ENCODE measurements around the gene BRIP1.

DNA sequence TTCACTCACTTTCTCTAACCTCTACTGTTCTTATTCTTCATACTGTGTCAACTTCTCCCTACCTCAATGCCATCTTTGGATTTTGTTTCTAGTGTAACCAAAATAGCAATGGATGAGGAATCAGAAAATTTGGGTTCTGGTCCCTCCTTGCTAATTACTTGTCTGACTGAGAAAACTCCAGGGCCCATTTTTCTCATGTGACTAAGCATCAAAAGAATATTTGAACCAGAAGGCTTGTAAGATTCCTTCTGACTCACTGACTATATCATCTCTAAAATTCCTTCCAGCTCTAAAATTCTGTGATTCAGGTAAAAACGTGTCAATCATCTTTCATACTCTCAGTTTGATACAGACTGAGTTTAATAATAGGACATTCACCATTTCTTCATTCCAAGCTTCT is 57.9 kb downstream of the BRIP1 start:
- TF ChIP-seq CEBPB (IDR thresholded peaks at IDR 0.05; ENCODE audit: borderline replicate concordance in 1 of 2, low read depth in 2 of 2, low read length in 2 of 2) (no peak), NR2C2 (IDR thresholded peaks at IDR 0.05; ENCODE audit: borderline replicate concordance, control insufficient read depth, insufficient read length, low read depth) (no peak), DPF2 (IDR thresholded peaks at IDR 0.05) (no peak), SIN3A (IDR thresholded peaks at IDR 0.05; ENCODE audit: low read depth, low read length) (no peak), BMI1 (IDR thresholded peaks at IDR 0.05; ENCODE audit: borderline replicate concordance) (no peak), MEF2A (IDR thresholded peaks at IDR 0.05; ENCODE audit: insufficient read depth, low read depth, low read length) (no peak), CREB1 (IDR thresholded peaks at IDR 0.05; ENCODE audit: low read depth) (no peak), EP300 (IDR thresholded peaks at IDR 0.05; ENCODE audit: borderline replicate concordance in 1 of 2, control insufficient read depth in 1 of 2, low read depth in 2 of 2, low read length in 2 of 2) (no peak), POLR2AphosphoS5 (IDR thresholded peaks at IDR 0.05; ENCODE audit: low read length) (no peak)
- TF ChIP-seq, protein P1, sequence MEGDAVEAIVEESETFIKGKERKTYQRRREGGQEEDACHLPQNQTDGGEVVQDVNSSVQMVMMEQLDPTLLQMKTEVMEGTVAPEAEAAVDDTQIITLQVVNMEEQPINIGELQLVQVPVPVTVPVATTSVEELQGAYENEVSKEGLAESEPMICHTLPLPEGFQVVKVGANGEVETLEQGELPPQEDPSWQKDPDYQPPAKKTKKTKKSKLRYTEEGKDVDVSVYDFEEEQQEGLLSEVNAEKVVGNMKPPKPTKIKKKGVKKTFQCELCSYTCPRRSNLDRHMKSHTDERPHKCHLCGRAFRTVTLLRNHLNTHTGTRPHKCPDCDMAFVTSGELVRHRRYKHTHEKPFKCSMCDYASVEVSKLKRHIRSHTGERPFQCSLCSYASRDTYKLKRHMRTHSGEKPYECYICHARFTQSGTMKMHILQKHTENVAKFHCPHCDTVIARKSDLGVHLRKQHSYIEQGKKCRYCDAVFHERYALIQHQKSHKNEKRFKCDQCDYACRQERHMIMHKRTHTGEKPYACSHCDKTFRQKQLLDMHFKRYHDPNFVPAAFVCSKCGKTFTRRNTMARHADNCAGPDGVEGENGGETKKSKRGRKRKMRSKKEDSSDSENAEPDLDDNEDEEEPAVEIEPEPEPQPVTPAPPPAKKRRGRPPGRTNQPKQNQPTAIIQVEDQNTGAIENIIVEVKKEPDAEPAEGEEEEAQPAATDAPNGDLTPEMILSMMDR (IDR thresholded peaks at IDR 0.05 in 2 of 3, conservative IDR thresholded peaks at IDR 0.05 in 1 of 3; ENCODE audit: control insufficient read depth in 2 of 3, extremely low read depth in 1 of 3, insufficient read depth in 1 of 3, low read depth in 3 of 3, low read length in 3 of 3), result no peak
- TF ChIP-seq, protein P2, sequence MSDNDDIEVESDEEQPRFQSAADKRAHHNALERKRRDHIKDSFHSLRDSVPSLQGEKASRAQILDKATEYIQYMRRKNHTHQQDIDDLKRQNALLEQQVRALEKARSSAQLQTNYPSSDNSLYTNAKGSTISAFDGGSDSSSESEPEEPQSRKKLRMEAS (IDR thresholded peaks at IDR 0.05; ENCODE audit: low read depth, low read length), result no peak
- TF ChIP-seq, protein P3, sequence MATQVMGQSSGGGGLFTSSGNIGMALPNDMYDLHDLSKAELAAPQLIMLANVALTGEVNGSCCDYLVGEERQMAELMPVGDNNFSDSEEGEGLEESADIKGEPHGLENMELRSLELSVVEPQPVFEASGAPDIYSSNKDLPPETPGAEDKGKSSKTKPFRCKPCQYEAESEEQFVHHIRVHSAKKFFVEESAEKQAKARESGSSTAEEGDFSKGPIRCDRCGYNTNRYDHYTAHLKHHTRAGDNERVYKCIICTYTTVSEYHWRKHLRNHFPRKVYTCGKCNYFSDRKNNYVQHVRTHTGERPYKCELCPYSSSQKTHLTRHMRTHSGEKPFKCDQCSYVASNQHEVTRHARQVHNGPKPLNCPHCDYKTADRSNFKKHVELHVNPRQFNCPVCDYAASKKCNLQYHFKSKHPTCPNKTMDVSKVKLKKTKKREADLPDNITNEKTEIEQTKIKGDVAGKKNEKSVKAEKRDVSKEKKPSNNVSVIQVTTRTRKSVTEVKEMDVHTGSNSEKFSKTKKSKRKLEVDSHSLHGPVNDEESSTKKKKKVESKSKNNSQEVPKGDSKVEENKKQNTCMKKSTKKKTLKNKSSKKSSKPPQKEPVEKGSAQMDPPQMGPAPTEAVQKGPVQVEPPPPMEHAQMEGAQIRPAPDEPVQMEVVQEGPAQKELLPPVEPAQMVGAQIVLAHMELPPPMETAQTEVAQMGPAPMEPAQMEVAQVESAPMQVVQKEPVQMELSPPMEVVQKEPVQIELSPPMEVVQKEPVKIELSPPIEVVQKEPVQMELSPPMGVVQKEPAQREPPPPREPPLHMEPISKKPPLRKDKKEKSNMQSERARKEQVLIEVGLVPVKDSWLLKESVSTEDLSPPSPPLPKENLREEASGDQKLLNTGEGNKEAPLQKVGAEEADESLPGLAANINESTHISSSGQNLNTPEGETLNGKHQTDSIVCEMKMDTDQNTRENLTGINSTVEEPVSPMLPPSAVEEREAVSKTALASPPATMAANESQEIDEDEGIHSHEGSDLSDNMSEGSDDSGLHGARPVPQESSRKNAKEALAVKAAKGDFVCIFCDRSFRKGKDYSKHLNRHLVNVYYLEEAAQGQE (IDR thresholded peaks at IDR 0.05; ENCODE audit: low read depth, low read length), result no peak
- TF ChIP-seq, protein P4, sequence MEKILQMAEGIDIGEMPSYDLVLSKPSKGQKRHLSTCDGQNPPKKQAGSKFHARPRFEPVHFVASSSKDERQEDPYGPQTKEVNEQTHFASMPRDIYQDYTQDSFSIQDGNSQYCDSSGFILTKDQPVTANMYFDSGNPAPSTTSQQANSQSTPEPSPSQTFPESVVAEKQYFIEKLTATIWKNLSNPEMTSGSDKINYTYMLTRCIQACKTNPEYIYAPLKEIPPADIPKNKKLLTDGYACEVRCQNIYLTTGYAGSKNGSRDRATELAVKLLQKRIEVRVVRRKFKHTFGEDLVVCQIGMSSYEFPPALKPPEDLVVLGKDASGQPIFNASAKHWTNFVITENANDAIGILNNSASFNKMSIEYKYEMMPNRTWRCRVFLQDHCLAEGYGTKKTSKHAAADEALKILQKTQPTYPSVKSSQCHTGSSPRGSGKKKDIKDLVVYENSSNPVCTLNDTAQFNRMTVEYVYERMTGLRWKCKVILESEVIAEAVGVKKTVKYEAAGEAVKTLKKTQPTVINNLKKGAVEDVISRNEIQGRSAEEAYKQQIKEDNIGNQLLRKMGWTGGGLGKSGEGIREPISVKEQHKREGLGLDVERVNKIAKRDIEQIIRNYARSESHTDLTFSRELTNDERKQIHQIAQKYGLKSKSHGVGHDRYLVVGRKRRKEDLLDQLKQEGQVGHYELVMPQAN (conservative IDR thresholded peaks at IDR 0.05), result no peak
